Measurements from ENCODE around the gene RNF214.

RNF214 gene

GRCh38 chr11:117212697-117213355 is 19.6 kb upstream of the RNF214 start:
- no peak for DNase-seq (ENCODE audit: extremely low spot score, insufficient read length, low read depth)
- no peak for FAIRE-seq

GRCh38 chr11:117214404-117215110 is 17.9 kb upstream of the RNF214 start:
- DNase-seq (ENCODE audit: extremely low spot score, insufficient read length, low read depth): no peak
- FAIRE-seq: no peak

DNA sequence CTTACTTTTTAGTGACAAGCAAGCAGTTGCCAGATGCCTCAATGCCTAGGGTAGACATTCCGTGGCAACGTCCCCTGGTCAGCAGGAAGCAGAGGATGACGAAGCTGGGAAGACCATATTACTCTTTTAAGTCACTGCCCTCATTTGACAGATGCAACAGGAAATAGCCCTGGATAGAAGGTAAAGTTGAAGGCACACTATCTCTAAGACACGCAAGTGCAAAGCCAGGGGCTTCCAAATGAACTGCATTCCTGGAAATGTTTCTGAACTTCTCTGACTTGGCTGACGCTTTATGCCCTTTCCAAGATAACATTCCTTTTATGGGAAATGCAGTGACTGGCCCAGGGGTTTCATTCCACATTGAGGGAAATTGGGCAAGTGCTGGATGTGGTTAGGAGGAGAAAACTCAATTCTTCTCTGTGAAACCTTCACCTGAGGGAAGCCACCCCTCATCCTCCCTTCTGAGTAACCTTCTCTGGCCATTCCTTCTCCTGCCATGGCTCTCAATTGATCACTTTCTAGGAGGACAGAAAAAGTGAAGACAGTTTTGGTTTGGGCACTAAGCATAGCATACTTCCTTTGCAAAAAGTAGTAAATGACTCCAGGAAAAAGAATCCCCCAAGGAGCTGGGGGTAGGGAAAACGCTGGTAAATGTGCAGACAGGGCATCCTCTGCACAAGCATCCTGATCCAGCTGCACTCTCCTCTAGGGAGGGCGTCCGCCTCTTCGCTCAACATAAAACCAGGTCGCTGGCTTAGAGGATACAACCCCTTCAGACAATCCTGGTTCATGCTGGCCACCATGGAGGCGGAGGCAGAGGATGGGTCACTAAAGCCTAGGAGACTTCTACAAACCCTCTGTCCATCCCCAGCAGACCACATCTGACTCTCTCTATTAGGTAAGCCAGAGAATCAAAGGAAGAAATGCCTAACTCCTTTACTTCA is 15.1 kb upstream of the RNF214 start:
- FAIRE-seq (no peak), DNase-seq (ENCODE audit: extremely low spot score, insufficient read length, low read depth) (no peak)

GRCh38 chr11:117218133-117218915 is 14.1 kb upstream of the RNF214 start:
- DNase-seq (ENCODE audit: extremely low spot score, insufficient read length, low read depth) (no peak), FAIRE-seq (no peak)

- no peak for FAIRE-seq
- DNase-seq (ENCODE audit: extremely low spot score, insufficient read length, low read depth): no peak
Measured at GRCh38 chr11:117219001-117219400, 13.5 kb upstream of the RNF214 start.

- FAIRE-seq (no peak), DNase-seq (ENCODE audit: extremely low spot score, insufficient read length, low read depth) (no peak)
Measured at GRCh38 chr11:117219455-117219854, 13.0 kb upstream of the RNF214 start.

DNA sequence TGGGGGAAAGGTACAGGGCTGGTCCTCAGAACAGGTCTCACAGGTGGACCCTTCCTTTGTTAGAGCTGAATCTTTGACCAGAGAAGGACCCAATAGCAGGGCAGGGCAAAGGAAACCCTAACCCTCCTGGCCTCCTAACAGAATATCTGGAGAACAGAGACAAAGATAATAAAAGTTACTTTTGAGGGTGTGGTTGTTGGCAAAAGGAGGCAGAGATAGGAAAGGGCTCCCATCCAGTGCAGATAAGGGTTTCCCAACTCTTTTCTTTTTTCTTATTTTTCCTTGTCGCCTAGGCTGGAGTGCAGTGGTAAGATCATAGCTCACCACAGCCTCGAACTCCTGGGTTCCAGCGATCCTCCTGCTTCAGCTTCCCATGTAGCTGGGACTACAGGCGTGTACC is 12.5 kb upstream of the RNF214 start:
- FAIRE-seq (no peak), DNase-seq (ENCODE audit: extremely low spot score, insufficient read length, low read depth) (no peak)

DNA sequence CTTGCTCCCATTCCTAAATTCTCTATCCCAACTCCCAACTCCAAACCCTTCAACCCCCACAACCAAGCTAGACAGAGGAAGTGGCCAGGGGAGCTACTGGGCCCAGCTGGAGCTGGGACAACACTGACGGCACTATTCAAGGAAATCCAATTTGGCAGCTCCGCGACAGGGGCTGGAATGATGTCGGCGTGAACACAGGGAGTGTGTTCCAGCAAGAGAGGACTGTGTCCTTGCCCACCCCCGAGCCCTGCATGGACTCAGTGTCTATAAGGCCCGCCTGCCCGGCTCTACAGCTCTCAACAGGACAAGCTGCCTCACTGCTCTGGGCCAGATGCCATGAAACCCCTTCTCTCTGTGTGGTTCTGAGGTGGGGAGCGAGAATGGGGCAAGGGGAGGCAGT is 11.9 kb upstream of the RNF214 start:
- FAIRE-seq (no peak), DNase-seq (ENCODE audit: extremely low spot score, insufficient read length, low read depth) (no peak)

GRCh38 chr11:117220999-117221774 is 11.3 kb upstream of the RNF214 start:
- FAIRE-seq (no peak), DNase-seq (ENCODE audit: extremely low spot score, insufficient read length, low read depth) (no peak)

- FAIRE-seq (no peak), DNase-seq (ENCODE audit: extremely low spot score, insufficient read length, low read depth) (no peak)
Measured at GRCh38 chr11:117221775-117222517, 10.5 kb upstream of the RNF214 start.

GRCh38 chr11:117222991-117223740 is 9.3 kb upstream of the RNF214 start:
- no peak for FAIRE-seq
- DNase-seq (ENCODE audit: extremely low spot score, insufficient read length, low read depth): no peak

DNA sequence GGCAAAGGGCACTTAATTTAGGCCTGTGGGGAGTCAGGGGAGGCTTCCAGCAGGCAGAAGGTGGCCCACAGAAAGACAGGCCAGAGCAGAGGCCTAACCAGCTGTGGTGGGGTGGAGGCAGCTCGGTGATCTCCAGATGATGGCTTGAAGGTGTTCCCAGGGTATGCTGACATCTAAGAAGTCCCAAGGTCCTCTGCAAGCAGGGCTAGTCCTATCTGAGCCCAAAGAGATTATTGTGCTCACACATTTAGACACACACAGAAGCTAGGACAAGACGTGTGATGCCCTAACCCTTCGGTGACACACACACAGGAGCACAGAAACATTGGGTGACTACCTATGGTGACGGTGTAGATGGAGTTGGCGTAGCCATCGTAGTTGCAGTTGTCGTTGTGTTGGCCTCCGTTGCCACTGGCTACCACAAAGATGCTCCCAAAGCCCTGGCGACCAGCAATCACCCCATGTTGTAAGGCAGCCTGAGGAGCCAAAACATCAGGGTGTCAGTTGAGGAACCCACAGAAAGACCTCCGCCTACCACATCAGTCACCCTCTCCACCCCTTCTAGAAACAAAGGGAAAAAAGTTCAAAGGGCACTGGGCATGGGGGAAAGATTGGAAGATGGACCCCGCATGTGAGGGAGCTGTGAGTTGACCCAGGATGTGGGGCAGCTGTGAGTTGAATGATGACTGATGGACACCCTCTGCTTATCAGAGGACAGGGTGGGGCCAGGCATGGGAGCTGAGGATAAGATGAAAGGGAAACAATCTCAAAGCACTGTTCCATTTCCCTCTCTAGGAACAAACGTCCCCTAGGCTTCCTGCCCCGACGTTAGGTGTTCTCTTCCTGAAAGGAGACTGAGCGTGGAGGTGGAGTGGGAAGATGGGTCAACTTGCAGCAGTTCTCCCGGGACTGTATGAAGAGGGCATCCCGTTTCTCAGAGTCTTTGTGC is 8.5 kb upstream of the RNF214 start:
- FAIRE-seq: no peak
- no peak for DNase-seq (ENCODE audit: extremely low spot score, insufficient read length, low read depth)

GRCh38 chr11:117225553-117226170 is 6.8 kb upstream of the RNF214 start:
- no peak for FAIRE-seq

GRCh38 chr11:117226388-117227385 is 5.8 kb upstream of the RNF214 start:
- peak; percentile 77 for FAIRE-seq
- DNase-seq (ENCODE audit: extremely low spot score, insufficient read length, low read depth): peak; percentile 53

More at GRCh38 chr11:117225553-117226170, 6.8 kb upstream of the RNF214 start:
- no peak for DNase-seq (ENCODE audit: extremely low spot score, insufficient read length, low read depth)

DNA sequence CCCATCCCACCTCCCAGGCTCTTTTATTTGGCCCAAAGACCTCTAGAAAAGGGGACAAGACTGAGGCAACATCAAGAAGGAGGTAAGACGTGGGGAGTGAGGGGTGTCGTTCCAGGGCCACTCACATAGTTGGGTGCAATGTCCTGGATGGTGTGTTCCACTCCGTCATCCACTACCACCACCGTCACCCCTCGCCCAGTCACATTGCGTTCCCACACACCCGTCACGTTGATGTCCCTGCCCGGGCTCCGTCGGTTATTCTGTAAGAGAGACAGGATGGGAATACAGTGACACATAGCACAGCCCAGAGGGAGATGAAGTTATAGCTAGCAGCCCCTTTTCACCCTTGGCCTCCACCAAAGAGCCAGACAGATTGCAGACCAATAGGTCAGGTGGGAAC is 4.4 kb upstream of the RNF214 start:
- FAIRE-seq: no peak
- DNase-seq (ENCODE audit: extremely low spot score, insufficient read length, low read depth): no peak

Measured in GM18507 (cell line).